Dermis blood vessel endothelial cell (primary cell): ENCODE measurements around the gene SSC5D. TPM values are rescaled to one million over a fixed set of nuclear protein-coding genes. Genes with fewer than 3 reads are reported as not detected.
A peak's percentile ranks its signal among the peaks of the same experiment; 100 is the strongest.

Source experiments
- DNase-seq: peaks from one replicate; pipeline ENCODE4 v3.0.0; 2010
- total RNA-seq: library from RNA; depleted of rRNA; stranded (reverse); fragments of >200 nt; gene quantifications from 2 replicates; pipeline ENCODE4 v1.2.3, GENCODE V29; 2014

The SSC5D gene
- total RNA-seq, 1 donor from 2014 or later, result 0.51 TPM

GRCh38 chr19:55474269-55475265 lies 13.7 kb upstream of the SSC5D start:
- DNase-seq, result no peak

DNA sequence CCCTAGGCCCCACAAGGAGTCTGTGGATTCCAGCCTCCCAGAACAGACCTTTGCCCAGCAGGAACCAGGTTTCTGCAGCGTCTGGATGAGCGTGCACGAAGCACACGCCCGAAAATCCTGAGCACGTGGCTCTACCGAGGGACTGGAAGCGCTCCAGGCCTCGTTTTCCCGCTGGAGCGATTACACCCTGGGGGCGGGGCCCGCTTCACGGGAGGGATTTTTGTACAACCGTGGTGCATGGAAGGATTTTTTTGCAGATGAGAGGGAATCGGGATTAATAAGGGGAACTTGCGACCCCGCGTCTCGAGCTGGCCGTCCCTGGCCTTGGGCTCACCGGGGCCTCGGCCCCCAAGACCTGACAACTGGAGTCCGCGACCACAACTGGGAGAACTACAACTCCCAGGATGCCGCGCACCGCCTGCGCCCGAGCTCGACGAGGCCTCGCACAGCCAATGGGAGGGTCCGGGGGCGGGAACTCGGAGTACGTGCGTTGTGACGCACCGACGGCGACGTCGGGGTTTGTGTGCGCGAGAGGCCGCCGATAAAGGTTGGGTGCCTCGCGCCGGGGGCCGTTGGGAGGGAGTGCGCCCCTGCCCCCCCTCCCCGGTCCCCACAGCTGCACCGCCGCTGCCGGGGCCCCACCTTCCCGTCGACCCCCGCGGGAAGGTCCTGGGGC lies 12.0 kb upstream of the SSC5D start, which contains the start of gene ZNF628:
TSS of gene ZNF628 (plus strand) at position 518 of the 676 bp plus-strand sequence. CDS start 3,294 bp downstream, outside the sequence.
- DNase-seq, result peak; percentile 99

GRCh38 chr19:55477905-55478304 lies 10.3 kb upstream of the SSC5D start:
- no peak for DNase-seq

GRCh38 chr19:55478364-55478763 lies 9.9 kb upstream of the SSC5D start:
- DNase-seq, result no peak

DNA sequence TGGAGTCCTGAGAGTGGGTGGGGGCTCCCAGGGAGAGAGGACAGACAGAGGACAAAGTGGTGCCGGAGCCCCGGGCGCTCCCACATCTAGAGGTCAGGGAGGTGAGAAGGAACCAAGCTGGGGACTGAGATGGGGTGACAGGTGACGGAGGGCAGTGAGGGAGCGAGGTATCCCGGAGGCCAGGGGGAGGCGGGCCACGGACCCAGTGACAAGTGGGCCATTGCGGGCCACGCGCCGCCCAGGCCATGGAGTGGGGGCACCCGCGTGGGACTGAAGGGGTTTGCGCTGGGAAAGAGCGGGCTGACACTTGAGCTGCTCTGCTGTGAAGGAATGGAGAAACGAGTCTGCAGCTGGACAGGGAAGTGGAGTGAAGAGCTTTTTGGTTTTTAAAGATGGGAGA lies 9.2 kb upstream of the SSC5D start:
- no peak for DNase-seq

DNA sequence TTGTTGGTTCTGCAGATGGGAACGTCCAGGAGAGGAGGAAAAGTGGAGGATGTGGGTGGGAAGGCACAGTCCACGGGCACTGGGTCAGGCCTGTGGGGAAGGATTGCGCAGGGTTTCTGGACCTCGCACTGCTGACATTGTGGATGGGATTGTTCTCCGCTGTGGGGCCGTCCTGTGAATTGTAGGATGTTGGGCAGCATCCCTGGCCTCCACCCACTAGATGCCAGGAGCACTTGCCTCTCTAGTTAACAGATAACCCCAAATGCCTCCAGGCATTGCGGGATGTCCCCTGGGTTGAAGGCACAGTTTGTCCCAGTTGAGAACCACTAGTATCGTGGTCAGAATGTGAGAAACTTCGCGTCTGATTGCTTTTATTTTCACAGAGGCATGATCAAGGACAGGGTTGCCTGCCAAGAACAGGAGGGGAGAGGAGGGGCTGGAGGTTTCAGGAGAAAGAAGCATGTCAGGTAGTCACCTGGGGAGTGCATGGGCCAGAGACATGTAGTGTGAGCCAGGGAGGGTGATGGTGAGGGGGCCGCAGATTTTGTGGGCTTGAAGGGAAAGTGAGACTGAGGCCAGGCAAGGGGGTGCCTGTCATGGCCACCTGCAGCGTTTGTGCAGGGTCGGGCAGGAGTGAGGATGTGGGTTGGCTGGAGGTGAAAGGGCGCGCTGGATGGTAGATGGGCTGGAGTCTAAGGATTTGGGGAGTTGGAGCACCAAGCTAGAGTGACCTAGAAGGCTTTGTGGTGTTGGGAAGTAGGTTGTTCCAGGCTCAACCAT lies 8.6 kb upstream of the SSC5D start:
- no peak for DNase-seq

DNA sequence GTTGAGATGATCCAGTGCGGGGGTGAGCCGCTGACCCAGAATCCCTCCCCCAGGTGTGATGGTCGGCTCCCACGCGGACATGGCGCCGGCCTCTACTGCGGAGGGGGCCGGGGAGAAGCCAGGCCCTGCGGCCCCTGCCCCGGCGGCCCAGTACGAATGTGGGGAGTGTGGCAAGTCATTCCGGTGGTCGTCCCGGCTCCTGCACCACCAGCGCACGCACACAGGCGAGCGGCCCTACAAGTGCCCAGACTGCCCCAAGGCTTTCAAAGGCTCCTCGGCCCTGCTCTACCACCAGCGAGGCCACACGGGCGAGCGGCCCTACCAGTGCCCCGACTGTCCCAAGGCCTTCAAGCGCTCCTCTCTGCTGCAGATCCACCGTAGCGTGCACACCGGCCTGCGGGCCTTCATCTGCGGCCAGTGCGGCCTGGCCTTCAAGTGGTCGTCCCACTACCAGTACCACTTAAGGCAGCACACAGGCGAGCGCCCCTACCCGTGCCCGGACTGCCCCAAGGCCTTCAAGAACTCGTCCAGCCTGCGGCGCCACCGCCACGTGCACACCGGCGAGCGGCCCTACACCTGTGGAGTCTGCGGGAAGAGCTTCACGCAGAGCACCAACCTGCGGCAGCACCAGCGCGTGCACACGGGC lies 7.0 kb upstream of the SSC5D start:
- no peak for DNase-seq

DNA sequence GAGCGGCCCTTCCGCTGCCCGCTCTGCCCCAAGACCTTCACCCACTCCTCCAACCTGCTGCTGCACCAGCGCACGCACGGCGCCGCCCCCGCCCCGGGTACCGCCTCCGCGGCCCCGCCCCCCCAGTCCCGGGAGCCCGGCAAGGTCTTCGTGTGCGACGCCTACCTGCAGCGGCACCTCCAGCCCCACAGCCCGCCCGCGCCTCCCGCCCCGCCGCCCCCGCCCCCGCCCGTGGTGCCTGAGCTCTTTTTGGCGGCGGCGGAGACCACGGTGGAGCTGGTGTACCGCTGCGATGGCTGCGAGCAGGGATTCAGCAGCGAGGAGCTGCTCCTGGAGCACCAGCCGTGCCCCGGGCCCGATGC lies 6.5 kb upstream of the SSC5D start:
- DNase-seq, result no peak

DNA sequence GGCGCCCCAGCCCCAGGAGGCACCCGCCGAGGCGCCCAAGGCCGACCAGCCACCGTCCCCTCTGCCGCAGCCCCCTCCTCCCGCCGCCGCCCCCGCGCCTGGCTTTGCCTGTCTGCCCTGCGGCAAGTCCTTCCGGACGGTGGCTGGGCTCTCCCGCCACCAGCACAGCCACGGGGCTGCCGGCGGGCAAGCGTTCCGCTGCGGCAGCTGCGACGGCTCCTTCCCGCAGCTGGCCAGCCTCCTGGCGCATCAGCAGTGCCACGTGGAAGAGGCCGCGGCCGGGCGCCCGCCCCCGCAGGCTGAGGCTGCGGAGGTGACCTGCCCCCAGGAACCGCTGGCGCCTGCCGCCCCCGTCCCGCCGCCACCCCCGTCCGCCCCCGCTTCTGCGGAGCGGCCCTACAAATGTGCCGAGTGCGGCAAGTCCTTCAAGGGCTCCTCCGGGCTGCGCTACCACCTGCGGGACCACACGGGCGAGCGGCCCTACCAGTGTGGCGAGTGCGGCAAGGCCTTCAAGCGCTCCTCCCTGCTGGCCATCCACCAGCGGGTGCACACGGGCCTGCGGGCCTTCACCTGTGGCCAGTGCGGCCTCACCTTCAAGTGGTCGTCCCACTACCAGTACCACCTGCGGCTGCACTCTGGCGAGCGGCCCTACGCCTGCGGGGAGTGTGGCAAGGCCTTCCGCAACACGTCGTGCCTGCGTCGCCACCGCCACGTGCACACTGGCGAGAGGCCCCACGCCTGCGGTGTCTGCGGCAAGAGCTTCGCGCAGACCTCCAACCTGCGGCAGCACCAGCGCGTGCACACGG lies 5.9 kb upstream of the SSC5D start:
- no peak for DNase-seq

- DNase-seq, result no peak
Measured at GRCh38 chr19:55482967-55483705, 5.1 kb upstream of the SSC5D start.

- no peak for DNase-seq
Measured at GRCh38 chr19:55483706-55484592, 4.3 kb upstream of the SSC5D start.

GRCh38 chr19:55484593-55485438 lies 3.4 kb upstream of the SSC5D start, which contains the start of gene NAT14:
Gene NAT14 (plus strand): TSS chr19:55485188. CDS start chr19:55485709, 521 bp downstream.
- DNase-seq, result peak; percentile 68

GRCh38 chr19:55485439-55486011 lies 2.7 kb upstream of the SSC5D start:
- no peak for DNase-seq

- DNase-seq, result peak; percentile 38
Measured at GRCh38 chr19:55486043-55486970, 1.9 kb upstream of the SSC5D start.

DNA sequence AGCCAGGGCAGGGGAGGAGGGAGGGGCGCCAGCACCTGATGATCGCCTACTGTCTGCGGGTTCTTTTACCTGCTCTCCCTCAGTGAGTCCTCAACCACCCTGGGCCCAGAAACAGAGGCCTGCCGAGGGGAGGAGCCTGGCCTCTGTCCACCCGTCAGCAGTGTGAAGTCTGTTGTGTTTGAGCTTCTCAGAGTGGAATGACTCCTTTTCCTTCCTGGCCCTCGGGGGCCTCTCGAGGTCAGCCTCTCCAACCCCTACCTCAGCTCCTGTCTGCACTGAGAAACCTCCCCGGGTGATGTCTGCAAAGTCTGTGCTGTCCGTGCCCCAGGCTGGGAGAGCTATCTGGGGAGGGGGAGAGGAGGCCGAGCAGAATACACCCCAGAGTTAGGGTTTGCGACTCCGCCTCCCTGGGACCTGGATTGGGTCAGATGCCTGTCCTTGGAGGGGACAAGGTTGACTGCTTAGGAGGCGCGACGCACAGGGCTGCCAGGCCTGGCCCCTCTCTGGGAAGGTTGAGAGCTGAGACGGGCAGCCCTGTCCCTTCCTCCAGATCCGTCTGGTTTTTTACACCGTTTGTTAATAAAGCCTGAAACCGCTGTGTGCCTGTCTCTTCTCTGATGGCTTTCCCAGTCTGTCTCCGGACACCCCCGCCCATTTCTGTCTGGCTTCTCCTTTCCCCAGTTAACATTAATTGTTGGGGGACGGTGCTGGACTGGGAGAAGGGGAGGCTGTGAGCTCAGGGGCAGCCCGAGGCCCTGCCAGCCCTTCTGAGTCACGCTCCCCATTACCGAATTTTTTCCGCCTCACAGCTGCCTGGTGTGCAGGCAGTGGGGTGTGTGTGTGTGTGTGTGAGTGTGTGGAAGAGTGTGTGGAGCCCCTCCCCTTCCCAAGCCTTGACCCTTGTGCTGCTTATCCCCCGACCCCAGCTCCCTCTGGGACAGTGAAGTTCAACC lies 989 bp upstream of the SSC5D start:
- peak; percentile 95 for DNase-seq
